GM18498 (cell line): Measurements from ENCODE around the gene PRRC2C.
"Not testable (repeated sequence)": the region's sequence is repeated elsewhere in the genome, so short reads cannot be mapped to it uniquely, and the experiment has no call there.

Experiments
- ATAC-seq: cut with Tn5 transposase; IDR thresholded peaks from one replicate; pipeline ENCODE4 v1.9.1; 2021; ENCODE audit warnings: mild to moderate bottlenecking, moderate library complexity; ENCODE audit not compliant: unreplicated experiment

Gene PRRC2C

DNA sequence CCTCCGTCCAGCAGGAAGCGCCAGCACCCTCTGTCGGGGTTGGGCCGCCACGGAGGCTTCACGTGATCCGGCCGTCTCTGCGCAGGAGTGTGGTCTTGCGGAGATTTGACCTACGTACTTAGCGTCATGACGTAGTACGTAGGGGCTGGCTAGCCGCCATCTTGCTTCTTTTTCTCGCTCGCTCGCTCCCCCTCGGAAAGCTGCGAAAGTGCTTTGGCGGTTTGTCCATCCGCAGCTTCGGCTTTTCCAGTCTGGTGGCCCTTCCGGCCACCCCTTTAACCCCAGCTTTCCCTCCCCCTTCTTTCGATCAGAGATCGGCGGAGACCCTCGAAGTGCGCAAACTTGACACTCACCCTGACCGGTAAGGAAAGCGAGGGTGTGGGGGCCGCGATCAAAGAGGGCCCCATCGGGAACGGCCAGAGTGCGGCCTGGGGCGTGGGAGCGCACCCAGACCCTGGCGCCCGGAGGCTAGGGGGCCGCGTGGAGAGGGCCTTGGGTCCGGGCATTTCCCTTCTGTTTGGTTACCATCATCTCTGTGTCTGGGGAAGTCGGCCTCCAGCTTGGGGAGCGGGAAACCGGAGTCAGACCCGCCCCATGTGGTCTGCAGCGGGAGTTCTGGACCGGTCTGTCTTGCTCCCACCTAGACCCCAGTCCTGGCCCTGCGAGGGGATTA, at the start of gene PRRC2C:
PRRC2C (plus strand) TSS at position 156 of the 673 bp plus-strand sequence. CDS start 26,559 bp downstream, outside the sequence.
- ATAC-seq, result peak; percentile 98

DNA sequence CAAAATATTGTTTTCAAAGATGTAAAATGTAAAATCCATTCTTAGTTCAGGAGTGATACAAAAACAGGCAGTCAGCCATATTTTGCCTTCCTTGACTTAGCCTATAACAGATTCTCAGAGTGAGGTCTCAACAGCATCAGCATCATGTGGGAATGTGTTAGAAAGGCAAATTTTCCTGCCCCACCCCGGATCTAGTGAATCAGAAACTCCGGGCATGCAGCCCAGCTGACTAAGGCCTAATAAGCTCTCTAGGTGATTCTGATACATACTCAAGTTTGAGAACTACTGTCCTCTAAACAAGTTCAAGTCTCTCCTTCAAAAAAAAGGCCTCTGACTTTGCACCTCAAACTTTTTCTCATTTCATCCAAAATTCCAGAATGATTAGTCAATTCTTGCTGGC, 46.9 kb upstream of the PRRC2C start:
- no peak for ATAC-seq

DNA sequence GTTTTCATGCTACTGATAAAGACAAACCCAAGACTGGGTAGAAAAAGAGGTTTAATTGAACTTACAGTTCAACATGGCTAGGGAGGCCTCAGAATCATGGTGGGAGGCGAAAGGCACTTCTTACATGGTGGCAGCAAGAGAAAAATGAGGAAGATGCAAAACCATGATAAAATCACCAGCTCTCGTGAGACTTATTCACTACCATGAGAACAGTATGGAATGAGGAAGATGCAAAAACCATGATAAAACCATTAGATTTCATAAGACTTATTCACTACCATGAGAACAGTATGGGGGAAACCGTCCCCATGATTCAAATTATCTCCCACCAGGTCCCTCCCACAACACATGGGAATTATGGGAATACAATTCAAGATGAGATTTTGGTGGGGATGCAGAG, 45.1 kb upstream of the PRRC2C start:
- not testable (repeated sequence) for ATAC-seq

DNA sequence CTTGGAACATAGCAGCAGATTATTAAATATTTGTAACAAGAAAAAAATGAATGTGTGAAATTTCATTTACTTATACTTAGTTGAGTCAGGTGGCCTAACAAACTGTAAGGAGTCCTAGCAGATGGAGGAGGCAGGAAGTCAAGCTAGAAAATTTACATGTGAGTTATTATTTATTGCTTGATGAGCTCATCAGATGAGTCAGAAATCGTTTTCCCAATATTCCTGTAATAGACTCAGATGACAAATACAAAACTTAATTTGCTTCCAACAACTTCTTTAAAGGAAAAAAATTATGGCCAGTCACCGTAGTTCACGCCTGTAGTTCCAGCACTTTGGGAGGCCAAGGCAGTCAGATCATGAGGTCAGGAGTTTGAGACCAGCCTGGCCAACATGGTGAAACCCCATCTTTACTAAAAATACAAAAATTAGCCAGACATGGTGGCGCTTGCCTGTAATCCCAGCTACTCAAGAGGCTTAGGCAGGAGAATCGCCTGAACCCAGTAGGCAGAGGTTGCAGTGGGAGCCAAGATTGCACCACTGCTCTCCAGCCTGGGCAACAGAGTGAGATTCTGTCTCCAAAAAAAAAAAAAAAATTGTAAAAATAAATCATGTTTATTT, 43.9 kb upstream of the PRRC2C start:
- not testable (repeated sequence) for ATAC-seq

DNA sequence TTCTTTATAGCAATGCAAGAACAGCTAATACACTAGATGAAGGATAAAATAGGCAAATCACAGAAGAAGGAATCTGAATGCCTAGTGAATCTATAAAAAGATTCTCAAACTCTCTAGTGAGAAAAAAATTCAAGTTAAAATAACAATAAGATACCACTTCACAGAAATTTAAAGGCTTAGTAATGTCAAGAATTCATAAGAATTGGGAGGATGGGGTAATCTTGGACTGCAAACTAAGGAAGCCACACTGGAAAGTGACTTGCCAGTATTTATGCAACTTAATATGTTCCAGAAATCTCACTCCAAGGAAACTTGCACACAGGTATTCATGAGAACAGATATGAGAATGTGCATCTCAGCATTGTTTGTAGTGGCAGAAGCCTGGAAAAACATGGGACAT, 38.9 kb upstream of the PRRC2C start:
- ATAC-seq, result no peak

DNA sequence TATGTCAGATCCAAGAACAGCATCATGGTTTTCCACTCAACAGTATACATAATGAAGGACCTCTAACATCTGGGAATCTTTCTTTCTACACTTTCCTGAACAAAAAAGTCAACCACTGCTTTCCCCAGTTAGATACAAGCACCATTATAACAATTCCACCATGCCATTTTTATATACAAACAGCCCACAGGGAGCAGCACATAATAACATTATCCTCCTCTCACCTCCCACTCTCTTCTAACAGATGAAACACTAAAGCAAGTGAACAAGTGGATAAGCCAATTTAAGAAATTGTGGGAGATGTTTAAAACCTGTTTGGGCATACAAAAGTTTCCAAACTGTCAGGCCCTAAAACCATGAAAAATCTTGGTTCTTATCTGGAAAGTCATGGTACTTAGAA, 29.4 kb upstream of the PRRC2C start:
- ATAC-seq, result no peak

DNA sequence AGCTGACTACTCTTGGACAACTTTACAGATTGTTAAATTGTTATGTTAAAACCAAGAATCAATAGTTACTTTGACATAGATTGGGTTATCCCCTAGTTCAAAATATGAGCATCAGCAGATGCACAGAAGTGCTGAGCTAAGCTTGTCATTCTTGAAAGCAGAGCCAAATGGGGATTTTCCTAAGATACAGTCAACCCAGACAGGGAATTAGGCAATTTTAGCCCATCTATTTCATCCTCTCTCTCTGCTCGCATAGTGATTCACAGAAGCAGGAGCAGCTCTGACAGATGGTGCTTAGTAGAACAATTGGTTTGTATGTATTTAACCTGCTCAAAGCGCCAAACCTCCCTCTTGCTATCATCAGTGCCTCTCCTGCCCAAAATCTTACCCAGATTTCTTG, 27.9 kb upstream of the PRRC2C start:
- ATAC-seq, result no peak

DNA sequence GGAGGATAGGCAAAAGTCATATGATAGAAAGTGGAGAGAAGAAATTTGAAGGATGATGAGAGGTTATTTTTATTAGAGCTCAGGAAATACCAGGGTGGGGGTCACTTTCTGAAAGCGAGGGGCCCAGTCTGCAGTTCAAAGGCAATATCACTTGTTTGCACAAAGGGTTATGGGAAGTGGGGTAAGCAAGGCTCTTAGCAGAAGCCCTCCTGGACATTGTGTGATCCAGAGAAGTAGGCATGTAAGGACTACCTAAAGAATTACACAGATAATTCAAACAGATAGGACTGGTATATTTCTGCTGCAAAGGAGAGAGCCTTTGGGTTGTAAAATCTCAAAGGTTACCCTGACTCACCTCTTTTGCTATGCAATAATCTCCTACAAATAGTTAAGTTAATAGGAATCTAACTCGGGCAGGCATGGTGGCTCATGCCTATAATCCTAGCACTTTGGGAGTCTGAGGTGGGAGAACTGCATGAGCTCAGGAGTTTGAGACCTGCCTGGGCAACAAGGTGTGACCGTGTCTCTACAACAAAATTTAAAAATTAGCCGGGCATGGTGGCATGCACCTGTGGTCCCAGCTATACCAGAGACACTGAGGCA, 25.2 kb upstream of the PRRC2C start:
- ATAC-seq, result no peak

DNA sequence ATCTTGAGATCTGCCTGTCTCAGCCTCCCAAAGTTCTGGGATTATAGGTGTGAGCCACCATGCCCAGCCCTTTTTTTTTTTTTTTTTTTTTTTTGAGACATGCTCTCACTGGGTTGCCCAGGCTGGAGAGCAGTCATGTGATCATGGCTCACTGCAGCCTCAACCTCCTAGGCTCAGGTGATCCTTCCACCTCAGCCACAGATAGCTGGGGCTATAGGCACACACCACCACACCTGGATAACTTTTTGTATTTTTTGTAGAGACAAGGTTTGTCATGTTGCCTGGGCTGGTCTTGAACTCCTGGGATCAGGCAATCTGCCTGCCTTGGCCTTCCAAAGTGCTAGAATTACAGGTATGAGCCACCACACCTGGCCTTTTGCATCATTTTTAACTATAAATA, 17.7 kb upstream of the PRRC2C start:
- no peak for ATAC-seq

DNA sequence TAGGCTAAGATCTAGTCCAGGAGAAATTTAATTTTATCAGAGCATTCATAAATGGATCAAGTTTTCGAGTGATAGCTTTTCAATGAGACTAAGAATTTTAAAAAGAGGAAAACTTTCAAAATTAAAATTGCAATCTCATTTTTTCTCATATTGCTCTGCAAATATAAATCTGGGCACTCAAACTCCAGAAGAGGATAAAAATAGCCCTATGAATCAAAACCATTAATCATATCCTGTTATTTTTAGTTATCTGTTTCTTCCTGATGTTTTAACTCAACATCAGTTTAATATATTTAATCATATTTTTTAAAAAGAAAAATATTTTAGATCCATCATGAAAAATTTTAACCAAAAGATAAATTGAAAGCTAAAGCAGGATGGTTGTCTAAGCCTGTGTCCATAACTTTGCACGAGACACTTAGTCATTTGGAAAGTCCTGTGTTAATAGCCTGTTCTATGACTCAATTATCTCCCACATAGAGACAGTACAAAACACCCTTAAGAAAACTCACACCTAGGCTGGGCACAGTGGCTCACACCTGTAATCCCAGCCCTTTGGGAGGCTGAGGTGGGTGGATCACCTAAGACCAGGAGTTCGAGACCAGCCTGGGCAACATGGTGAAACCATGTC, 17.1 kb upstream of the PRRC2C start:
- ATAC-seq, result peak; percentile 67

DNA sequence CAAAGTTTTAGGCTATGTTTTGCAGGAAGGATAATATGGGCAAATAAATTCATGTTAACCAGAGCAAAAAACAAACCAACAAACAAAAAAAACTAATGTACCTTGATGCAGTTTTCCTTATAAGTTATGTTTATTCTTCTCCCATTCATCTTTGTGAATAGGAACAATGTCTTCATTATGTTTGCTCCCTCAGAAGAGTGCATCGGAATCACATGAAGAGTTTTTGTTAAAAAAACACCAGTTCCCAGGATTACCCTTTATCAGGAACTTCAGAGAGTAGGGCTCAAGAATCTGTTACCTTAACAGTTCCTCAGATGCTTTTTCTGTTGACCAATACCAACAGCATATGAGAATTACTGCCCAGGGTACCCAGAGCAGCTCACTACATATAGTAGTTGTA, 14.6 kb upstream of the PRRC2C start:
- no peak for ATAC-seq

DNA sequence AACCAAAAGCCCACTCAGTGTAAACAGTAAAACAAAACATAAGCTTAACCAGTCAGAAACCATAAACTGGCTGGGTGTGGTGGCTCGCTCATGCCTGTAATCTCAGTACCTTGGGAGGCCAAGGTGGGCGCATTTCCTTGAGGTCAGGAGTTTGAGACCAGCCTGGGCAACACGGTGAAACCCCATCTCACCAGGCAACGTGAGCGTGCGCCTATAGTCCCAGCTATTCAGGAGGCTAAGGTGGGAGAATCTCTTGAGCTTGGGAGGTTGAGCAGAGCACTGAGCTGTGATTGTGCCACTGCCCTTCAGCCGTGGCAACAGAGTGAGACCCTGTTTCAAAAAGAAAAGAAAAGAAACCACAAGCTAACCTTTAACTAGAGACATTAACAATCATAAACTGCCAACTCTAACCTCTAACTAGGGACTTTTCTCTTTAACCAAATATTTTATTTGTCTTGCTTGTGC, 13.1 kb upstream of the PRRC2C start:
- no peak for ATAC-seq

DNA sequence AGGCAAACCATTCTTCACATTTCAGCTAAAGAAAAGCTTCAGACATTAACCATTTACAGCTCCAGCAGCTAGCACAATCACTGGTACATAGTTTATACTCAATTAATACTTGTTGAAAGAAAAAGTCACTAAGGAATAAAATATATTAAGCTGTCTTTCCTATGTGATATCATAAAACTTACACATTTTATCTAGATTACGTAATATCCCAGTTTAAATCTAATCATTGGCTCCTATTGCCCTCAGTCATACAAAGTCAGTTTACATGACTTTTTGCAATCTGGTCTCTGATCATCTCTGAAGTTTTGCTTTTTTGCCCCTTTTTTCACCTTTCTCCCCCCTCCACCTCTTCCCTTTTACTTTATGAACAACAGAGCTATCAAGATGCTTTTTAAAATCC, 8.5 kb upstream of the PRRC2C start:
- no peak for ATAC-seq

DNA sequence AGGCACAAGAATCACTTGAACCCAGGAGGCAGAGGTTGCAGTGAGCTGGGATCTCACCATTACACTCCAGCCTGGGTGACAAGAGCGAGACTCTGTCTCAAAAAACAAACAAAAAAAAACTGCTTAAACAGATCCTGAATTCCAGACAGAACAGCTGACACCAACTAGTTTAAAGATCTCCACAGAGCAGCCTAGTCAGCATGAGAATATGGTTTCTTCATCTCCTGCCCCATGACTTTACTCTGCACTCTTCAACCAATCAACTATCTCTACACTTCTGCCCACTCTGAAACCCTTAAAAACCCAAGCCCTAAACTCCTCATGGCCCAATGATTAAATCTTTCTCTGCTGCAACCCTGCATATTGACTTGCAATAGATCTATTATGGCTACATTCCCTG, 7.5 kb upstream of the PRRC2C start:
- no peak for ATAC-seq

DNA sequence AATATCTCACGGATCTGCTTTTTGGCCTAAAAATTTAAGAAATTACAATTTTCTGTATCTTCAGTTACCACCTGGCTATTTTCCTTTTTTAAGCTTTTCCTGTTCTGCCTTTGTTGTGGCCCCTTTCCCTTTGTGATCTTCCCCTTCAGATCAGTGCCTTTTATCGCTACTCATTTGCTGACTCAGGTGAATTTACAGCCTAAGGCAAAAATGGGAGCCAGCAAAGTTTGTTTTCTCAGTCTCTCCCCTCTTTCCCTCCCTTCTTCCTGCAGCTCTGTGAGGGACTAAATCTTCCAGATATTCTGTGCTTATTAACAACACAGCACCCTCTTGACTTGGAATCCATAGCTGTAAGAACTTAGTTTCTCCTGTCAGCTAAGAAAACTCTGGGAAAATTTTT, 5.3 kb upstream of the PRRC2C start:
- ATAC-seq, result no peak

DNA sequence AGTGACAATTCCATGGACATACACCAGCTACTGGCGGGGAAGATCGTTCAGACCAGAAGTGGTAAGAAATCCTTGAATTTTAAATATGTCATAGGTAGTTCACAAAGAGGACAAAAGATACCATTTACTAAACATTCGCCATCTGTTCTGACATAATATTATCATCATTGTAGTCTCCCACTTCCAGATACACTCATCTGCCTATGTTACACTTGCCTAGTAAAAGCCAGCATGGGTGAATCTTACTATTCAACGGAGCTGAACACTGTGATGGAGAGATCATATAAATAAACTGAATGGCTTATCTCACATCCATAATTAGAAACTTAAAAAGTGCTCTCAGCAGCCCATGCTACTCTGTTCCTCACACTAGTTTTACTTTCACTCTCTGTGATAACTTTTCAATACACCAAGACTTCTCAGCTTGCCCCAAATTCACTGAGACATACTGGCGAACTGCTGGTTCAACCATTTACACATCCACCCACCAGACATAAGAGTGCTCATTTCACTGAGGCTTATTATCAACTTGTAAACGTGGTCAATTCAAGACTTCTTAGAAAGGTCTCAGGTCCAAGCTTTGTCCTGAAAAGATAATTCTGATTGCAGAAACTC, 463 bp upstream of the PRRC2C start:
- peak; percentile 69 for ATAC-seq

DNA sequence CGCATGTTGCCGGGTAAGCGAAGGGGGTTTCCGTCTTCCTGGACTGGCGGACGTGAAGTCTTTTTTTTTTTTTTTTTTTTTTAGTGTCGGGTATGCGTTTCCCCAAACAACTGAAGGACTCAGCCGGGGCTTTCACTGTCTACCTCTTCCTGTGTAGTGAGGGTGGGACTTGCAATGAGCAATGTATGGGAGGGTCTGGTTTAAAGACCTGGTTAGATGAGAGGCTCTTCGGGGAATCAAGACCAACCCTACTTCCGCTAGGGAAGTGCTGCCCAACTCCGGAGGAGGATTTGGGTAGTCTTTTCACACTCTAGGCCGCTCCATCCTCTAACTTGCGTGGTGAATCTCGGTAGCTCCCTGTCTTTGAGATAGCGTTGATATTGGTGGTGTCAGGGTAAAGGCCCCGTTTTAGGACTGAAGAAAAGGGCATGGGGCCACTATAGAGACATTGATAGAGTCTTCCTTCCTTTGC, 754 bp downstream of the PRRC2C start:
- peak; percentile 38 for ATAC-seq

DNA sequence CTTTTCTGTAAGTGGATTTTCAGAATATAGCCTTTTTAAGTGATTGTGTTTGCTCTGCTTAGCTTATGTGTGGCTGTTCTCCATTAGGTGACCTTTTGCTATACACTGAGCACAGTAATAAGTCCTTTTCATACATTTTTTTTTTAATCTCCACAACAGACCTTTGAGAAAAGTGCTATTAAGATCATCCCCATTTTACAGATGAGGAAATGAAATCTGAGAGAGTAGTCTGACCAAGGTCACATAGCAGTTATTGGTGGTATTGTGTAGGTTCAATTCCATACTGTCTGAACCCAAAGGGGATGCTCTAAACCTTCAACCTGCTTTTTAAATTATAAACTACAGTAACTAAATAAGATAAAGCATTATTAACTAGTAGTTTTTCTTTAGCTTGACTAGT, 1.7 kb downstream of the PRRC2C start:
- ATAC-seq, result no peak

DNA sequence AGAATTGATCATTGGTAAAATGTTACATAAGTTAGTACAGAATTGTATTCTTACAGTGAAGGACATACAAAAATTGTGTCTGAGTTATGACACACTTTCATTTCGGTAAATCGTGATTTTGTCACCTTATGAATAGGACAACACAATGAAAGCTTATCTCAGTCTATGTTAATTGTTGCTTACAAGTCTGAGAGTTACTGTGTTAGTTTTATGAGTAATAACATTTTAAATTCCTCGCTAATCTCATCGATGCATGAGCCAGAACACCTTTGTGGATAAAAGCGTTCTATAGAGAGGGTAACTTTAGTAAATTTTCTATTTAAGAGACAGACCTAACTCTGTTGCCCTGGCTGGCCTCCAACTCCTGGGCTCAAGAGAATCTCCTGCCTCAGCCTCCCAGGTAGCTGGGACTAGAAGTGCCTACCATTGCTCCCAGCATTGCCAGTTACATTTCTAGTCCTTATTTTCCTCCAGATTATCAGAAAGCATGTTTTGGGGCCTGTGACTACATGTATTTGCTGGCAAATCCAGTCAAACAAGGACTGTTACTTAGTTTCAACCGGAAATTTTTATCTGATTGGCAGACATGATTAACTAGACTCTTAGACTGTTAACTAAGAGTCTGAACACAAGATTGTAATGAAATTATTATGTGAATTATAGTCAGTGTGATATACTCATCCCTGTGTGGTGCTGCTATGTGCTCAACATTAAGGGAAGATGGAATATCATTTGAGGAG, 3.0 kb downstream of the PRRC2C start:
- ATAC-seq, result no peak

DNA sequence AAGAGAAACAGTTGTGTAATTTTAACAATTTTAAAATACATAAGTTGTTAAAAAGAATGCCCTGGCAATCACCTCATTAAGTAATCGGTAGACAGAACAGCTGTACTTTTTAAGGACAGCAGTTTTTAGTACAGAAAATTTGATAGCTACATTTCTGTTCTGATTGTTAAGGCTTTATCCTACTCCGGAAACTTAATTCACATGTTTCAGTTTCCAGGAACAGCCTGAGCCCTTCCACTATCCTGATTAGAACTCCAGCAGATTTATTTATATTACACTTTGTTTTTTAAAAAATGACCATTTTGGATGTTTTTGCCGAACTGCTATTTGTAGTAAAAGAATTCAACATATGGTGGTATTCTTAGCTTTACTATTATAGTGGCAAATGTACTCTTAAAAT, 8.7 kb downstream of the PRRC2C start:
- no peak for ATAC-seq

DNA sequence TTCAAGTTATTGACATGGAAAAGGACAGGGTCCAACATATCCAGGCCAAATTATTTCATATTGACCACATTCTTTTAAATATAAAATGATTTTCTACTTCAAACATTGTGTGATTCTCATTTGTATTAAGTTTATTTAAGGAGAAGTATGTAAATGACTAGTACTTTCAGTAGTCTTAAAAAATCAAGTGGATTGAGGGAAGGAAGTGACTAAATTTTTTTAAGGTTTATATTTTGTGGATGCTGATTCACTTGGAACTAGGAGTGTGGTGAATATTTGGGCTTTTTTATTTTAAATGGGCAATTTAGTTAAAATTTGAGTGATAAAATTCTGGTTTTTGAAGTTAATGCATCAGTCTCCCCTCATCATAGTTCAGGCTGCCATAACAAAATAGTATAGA, 10.1 kb downstream of the PRRC2C start:
- no peak for ATAC-seq
